GM12873 (cell line): ENCODE data around the gene FGF1.

Experiments used
- TF ChIP-seq, protein P1 (sequence below): IDR thresholded peaks from 2 replicates; pipeline ENCODE4 v1.5.1; 2012; ENCODE audit warnings: low read depth, mild to moderate bottlenecking, moderate library complexity, low read length, control low read depth; ENCODE audit not compliant: insufficient read depth; ENCODE audit errors: missing control alignments

The FGF1 gene

DNA sequence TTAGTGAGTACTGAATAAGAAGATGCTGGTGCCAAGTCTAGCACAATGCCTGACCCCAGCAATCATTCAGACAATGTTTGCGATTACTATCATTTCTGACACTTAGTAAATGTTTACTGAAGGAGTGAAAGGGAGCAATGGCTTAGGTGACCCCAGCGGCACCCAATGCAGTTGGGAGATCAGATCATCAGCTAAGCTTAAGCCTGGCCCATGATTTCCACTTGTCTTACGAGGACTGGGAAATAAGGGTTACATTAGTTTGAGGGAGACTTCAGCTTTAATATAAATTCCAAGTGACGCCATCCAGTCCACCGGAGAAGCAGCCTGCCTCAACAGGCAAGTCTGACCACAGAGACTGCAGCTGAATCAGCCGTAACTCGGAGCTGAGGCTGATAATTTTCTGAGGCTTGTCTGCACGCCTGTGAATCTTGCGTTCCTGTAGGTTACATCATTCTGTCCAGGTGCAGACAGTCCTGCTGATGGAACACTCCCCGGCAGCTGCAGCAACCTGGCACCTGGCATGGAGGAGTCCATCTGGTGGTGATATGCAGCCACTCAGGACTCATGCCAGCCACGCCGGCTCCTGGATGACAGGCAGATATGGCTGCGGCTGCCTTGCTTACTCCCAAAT lies 34.9 kb upstream of the FGF1 start:
- TF ChIP-seq, protein P1, sequence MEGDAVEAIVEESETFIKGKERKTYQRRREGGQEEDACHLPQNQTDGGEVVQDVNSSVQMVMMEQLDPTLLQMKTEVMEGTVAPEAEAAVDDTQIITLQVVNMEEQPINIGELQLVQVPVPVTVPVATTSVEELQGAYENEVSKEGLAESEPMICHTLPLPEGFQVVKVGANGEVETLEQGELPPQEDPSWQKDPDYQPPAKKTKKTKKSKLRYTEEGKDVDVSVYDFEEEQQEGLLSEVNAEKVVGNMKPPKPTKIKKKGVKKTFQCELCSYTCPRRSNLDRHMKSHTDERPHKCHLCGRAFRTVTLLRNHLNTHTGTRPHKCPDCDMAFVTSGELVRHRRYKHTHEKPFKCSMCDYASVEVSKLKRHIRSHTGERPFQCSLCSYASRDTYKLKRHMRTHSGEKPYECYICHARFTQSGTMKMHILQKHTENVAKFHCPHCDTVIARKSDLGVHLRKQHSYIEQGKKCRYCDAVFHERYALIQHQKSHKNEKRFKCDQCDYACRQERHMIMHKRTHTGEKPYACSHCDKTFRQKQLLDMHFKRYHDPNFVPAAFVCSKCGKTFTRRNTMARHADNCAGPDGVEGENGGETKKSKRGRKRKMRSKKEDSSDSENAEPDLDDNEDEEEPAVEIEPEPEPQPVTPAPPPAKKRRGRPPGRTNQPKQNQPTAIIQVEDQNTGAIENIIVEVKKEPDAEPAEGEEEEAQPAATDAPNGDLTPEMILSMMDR: no peak

DNA sequence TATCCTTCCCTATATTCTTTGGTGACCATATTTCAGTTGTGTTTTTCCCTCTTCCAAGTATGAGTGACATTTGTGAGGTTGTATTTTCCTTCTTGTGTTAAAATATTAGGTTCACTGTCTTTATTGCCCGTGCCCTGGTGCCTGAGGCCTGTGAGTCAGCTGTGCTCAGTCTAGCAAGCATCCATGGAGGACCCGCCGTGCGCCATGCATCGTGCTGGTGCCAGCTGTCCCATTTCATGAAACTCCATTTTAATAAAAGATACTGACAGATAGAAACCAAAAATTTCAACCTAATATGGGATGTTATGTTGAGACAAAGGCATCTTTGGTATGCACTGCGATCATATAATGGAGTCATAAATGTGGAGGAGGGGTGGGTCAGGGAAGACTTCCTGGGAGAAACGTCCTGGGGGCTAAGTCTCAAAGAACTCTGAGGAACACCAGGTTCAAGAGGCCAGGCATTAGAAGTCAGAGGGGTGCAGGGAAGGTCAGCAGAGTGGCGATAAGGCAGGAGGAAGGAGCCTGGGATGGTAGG lies 34.0 kb upstream of the FGF1 start:
- TF ChIP-seq, protein P1: no peak

DNA sequence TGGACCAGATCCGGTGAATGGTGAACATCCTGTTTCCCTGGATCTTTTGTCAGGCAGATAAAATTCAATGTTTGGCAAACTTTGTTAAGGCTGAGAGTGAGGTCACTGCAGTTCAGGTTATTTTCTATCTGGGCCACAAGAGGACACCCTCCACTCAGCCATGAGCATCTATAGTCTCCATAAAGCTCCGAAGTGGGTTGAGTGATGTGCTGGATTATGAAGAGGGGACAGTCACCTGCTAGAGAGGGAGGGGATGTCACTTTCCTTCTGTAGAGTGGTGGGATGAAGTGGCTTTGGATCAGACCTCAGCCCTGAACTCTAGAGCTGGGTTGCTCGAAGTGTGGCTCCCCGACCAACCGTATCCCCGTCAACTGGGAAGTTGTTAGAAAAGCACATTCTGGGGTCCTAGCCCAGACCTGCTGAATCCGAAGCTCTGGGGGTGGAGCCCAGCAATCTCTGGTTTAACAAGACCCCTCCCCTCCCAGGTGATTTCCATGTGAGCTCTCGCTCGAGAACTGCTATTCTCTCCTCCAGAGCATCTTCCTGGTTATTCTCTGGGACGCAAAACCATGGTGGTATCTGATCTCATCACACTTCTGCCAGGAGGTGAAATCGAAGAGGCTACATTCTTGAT lies 31.8 kb upstream of the FGF1 start:
- TF ChIP-seq, protein P1: peak; percentile 58

DNA sequence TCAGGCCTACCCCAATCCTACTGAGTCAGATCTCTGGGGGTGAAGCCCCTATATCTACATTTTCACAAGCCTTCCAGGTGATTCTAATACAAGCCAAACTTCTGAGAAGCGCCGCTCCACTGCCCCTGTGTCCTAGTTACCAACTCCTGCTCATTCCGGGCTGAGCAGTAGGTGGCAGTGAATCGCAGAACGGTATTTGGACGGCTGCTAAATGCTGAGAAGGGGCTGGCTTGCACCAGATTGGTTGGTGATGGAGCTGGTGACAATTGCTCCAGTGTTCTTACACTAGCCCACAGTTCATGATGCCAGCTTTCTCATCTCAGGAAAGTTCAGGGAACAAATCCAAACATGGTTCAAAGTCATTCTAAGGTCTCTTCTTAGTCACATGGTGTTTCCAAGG lies 31.1 kb upstream of the FGF1 start:
- TF ChIP-seq, protein P1: peak; percentile 54

DNA sequence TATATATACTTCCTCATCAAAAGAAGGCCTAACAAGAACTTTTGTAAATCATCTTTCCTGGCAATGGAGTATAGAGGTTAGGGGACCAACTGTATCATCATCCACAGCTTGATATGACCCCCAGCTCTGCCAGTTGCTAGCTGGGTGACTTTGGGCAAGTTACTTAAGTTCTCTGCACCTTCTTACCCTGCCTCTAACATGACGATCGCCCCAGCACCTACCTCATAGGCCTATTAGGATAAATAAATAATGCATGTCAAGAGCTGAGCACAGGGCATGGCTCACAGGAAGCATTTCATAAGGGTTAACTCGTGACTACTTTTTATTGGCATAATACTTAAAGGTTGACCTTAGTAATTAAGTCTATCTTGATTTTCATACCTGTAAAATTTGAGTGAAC lies 29.4 kb upstream of the FGF1 start:
- TF ChIP-seq, protein P1: no peak

DNA sequence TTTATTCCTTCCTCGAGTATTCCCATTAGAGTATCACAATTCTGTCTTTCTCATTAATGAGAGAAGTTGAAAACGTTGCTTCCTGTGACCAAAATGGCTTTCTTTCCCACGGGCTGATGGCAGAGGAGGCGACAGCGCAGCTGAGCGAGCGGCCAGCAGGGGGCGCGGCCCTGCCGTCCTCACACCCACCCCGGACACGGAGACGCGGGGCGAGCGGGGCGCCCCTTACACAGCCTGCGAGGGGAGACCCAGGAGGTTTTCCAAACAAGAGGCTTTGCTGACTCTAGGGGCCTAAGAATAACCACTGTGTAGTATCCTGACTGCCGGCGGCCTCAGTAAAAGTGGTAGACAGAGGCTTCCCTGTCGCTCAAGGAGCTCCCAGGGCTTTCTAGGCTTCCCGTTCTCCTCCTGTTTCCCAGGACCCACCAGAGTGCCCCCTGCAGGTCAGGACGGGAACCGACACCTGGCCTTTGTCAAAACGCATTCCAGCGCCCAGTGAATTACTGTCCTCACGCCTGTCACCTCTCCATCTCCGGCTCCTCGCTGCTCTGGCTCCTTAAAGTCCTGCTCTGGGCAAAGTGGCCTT lies 27.3 kb upstream of the FGF1 start:
- TF ChIP-seq, protein P1: peak; percentile 75

DNA sequence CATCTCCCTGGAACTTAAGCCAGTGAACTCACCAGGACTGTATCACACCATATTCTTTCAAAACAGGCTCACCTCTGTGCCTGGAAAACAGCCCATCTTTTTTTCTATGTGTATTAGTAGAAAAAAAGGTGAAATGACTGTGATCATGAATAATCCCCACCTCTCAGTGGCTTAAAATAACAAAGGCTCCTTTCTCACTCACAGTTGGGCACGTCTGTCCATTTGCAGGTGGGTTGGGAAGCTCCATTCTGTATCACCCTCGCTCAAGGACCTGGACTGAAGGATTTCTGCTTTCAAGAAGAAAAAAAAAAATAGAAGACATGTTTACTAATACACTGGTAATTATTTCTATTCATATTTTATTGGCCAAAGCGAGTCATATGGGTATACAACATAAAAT lies 17.3 kb upstream of the FGF1 start:
- TF ChIP-seq, protein P1: no peak
